DOHH2 (cell line): Measurements from ENCODE around the gene HPSE.

Experiments used
- H3F3A ChIP-seq: fragments of 200-600 bp; sonication (generic), shearing (Covaris generic); 2 replicates; pipeline ENCODE4 v1.6.0; 2016; ENCODE audit warnings: antibody characterized with exemption, mild to moderate bottlenecking; ENCODE audit not compliant: control insufficient read depth, insufficient read depth
- H3K27ac ChIP-seq: fragments of 200-600 bp; sonication (generic); 2 replicates; pipeline ENCODE4 v1.5.1; 2014; ENCODE audit warnings: low read depth, mild to moderate bottlenecking, low read length, moderate library complexity
- H3K27me3 ChIP-seq: fragments of 200-600 bp; sonication (generic); 2 replicates; pipeline ENCODE4 v1.6.1; 2014; ENCODE audit warnings: mild to moderate bottlenecking, low read length, mixed read lengths; ENCODE audit not compliant: control insufficient read depth
- H3K36me3 ChIP-seq: fragments of 200-600 bp; sonication (generic); 2 replicates; pipeline ENCODE4 v1.6.1; 2014; ENCODE audit warnings: mild to moderate bottlenecking, low read length, moderate library complexity, mixed read lengths; ENCODE audit not compliant: control insufficient read depth
- H3K4me1 ChIP-seq: fragments of 200-600 bp; sonication (generic); 2 replicates; pipeline ENCODE4 v1.6.1; 2014; ENCODE audit warnings: mild to moderate bottlenecking, low read length, mixed read lengths; ENCODE audit not compliant: control insufficient read depth
- H3K4me2 ChIP-seq: fragments of 200-600 bp; sonication (generic); 2 replicates; pipeline ENCODE4 v1.6.0; 2014; ENCODE audit warnings: mild to moderate bottlenecking, low read length, moderate library complexity
- H3K4me3 ChIP-seq: fragments of 200-600 bp; sonication (generic); 2 replicates; pipeline ENCODE4 v1.5.1; 2014; ENCODE audit warnings: mild to moderate bottlenecking, low read length, mixed read lengths
- H3K79me2 ChIP-seq: fragments of 200-600 bp; sonication (generic); 2 replicates; pipeline ENCODE4 v1.6.1; 2014; ENCODE audit warnings: mild to moderate bottlenecking, low read length, mixed read lengths; ENCODE audit not compliant: control insufficient read depth
- H3K9me2 ChIP-seq: fragments of 200-600 bp; sonication (generic); replicated peaks from 2 replicates; pipeline ENCODE4 v1.6.1; 2014; ENCODE audit warnings: mild to moderate bottlenecking, low read length, mixed read lengths; ENCODE audit not compliant: control insufficient read depth
- H3K9me3 ChIP-seq: fragments of 200-600 bp; sonication (generic); 2 replicates; pipeline ENCODE4 v1.6.1; 2014; ENCODE audit warnings: antibody characterized with exemption, low read length, mixed read lengths; ENCODE audit not compliant: control insufficient read depth, insufficient read depth
- H4K20me1 ChIP-seq: fragments of 200-600 bp; sonication (generic); 2 replicates; pipeline ENCODE4 v1.6.0; 2014; ENCODE audit warnings: low read depth, mild to moderate bottlenecking, antibody characterized with exemption, low read length, moderate library complexity; ENCODE audit not compliant: control insufficient read depth, insufficient read depth
- EZH2phosphoT487 ChIP-seq: fragments of 200-600 bp; sonication (generic); IDR thresholded peaks from 2 replicates; pipeline ENCODE4 v1.6.1; 2017; ENCODE audit warnings: borderline replicate concordance, mild to moderate bottlenecking, antibody characterized with exemption, low read length, moderate library complexity, mixed read lengths
- TF ChIP-seq, protein P1 (sequence below): fragments of 200-600 bp; sonication (generic); IDR thresholded peaks from one replicate; pipeline ENCODE4 v1.5.1; 2014; ENCODE audit warnings: antibody characterized with exemption, mild to moderate bottlenecking, low read depth, low read length; ENCODE audit not compliant: poor library complexity, severe bottlenecking

Gene HPSE

DNA sequence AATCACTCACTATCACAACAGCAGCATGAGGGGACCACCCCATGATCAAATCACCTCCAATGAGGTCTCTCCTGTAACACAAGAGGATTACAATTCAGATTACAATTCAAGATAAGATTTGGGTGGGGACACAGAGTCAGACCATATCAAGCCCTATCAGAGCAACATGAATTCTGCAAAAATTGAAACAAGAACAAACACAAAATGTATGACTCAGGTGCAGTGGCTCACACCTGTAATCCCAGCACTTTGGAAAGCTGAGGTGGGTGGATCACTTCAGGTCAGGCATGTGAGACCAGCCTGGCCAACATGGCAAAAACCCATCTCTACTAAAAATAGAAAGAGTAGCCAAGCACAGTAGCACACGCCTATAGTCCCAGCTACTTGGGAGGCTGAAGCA is 13.4 kb upstream of the HPSE start:
- Histone ChIP-seq H3K36me3 (no peaks in the 10 kb centered on the region), H4K20me1 (no peaks in the 10 kb centered on the region), H3K9me2 (no peaks in the 10 kb centered on the region), H3K4me3 (no peak overlapping the region), H3K27me3 (no peaks in the 10 kb centered on the region), H3K9me3 (peaks cover 14% of the 10 kb centered on the region; the same call in 1 of the 2 replicates), H3K79me2 (no peaks in the 10 kb centered on the region), H3K4me2 (no peak overlapping the region), H3F3A (no peaks in the 10 kb centered on the region), H3K4me1 (no peaks in the 10 kb centered on the region), H3K27ac (no peak overlapping the region)
- TF ChIP-seq, protein P1, sequence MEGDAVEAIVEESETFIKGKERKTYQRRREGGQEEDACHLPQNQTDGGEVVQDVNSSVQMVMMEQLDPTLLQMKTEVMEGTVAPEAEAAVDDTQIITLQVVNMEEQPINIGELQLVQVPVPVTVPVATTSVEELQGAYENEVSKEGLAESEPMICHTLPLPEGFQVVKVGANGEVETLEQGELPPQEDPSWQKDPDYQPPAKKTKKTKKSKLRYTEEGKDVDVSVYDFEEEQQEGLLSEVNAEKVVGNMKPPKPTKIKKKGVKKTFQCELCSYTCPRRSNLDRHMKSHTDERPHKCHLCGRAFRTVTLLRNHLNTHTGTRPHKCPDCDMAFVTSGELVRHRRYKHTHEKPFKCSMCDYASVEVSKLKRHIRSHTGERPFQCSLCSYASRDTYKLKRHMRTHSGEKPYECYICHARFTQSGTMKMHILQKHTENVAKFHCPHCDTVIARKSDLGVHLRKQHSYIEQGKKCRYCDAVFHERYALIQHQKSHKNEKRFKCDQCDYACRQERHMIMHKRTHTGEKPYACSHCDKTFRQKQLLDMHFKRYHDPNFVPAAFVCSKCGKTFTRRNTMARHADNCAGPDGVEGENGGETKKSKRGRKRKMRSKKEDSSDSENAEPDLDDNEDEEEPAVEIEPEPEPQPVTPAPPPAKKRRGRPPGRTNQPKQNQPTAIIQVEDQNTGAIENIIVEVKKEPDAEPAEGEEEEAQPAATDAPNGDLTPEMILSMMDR: no peak
- TF ChIP-seq EZH2phosphoT487: no peak

DNA sequence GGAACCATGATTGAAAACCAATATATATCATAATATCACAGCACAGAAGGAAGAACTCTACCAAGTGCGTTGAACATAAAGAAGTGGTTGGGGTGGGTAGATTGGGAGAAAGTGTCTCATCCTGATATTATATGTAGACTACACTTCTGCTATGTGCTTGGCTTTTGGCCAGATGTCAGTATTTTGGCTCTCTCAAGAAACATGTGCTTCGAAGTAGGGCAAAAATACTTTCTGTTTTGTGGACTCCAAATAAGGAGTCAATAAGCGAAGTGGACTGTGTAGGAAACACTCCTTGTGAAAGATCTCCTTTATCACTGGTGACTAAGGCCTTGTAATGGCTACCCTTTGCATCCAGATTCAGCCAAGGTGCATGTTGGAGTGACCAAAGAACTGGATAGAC is 7.8 kb upstream of the HPSE start:
- Histone ChIP-seq H3K79me2 (no peaks in the 10 kb centered on the region), H3K4me2 (no peak overlapping the region), H3K36me3 (no peaks in the 10 kb centered on the region), H3K9me3 (peaks cover 6% of the 10 kb centered on the region; the same call in 1 of the 2 replicates), H3K4me3 (no peak overlapping the region), H3K27me3 (no peaks in the 10 kb centered on the region), H3K27ac (no peak overlapping the region), H4K20me1 (no peaks in the 10 kb centered on the region), H3K4me1 (no peaks in the 10 kb centered on the region), H3K9me2 (no peaks in the 10 kb centered on the region), H3F3A (no peaks in the 10 kb centered on the region)
- TF ChIP-seq EZH2phosphoT487: no peak
- TF ChIP-seq, protein P1: no peak

DNA sequence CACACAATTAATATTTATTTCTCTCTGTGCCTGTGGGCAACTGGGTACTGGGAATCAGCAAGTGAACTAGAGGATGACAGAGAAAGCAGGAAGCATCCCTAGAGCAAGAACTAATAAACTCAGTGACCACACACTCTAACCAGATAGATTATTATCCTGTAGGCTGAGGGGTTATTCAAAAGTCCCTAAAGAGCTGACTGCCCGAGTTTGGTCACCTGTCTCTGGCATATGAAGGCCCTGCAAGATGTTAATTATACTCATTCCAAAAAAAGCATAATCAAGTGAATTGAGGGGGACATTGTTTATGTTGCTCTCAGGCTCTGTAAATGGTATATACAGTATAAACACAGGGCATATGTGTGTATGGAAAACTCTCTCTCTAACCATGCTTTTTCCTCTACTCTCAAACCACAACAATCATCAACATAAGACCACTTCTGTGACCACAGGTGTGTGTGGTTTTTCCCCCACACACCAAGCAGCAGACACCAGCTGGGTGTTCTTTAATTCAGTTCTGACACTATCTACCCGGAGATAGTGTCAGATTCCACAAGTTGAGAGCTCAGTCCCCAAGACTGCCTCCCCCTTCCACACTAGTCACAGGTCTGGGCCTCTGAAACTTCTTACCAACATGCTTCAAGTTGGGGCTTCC is 6.2 kb upstream of the HPSE start:
- H3K36me3 ChIP-seq: no peaks in the 10 kb centered on the region
- H3K27me3 ChIP-seq: peaks cover 4% of the 10 kb centered on the region
- TF ChIP-seq, protein P1: no peak
- TF ChIP-seq EZH2phosphoT487: no peak
- no peaks in the 10 kb centered on the region for H3F3A ChIP-seq
- no peaks in the 10 kb centered on the region for H3K79me2 ChIP-seq
- H3K4me1 ChIP-seq: no peaks in the 10 kb centered on the region; the same call in 1 of the 2 replicates
- H3K4me2 ChIP-seq: no peak overlapping the region
- H3K27ac ChIP-seq: no peak overlapping the region
- no peak overlapping the region for H3K4me3 ChIP-seq
- no peaks in the 10 kb centered on the region for H3K9me2 ChIP-seq
- no peaks in the 10 kb centered on the region; the same call in 1 of the 2 replicates for H3K9me3 ChIP-seq
- no peaks in the 10 kb centered on the region for H4K20me1 ChIP-seq
